Esophagus squamous epithelium (tissue), 4 donors: ENCODE measurements around the gene CFAP141.

Experiments used
- POLR2A ChIP-seq, 4 donors: fragments of 450-650 bp; IDR thresholded peaks; one replicate each; pipeline ENCODE4 v1.6.1; 2017; ENCODE audit warnings: antibody characterized with exemption in 4 of 4, mild to moderate bottlenecking in 4 of 4, moderate library complexity in 3 of 4
- TF ChIP-seq, protein P1 (sequence below), 6 experiments: fragments of 450-650 bp in 4 of 6; fragments of 200-600 bp in 2 of 6; sonication (generic) in 2 of 6; IDR thresholded peaks; one replicate each; pipeline ENCODE4 v1.5.1; 2016 to 2019; ENCODE audit warnings: antibody characterized with exemption in 6 of 6, mild to moderate bottlenecking in 4 of 6, moderate library complexity in 4 of 6

DNA sequence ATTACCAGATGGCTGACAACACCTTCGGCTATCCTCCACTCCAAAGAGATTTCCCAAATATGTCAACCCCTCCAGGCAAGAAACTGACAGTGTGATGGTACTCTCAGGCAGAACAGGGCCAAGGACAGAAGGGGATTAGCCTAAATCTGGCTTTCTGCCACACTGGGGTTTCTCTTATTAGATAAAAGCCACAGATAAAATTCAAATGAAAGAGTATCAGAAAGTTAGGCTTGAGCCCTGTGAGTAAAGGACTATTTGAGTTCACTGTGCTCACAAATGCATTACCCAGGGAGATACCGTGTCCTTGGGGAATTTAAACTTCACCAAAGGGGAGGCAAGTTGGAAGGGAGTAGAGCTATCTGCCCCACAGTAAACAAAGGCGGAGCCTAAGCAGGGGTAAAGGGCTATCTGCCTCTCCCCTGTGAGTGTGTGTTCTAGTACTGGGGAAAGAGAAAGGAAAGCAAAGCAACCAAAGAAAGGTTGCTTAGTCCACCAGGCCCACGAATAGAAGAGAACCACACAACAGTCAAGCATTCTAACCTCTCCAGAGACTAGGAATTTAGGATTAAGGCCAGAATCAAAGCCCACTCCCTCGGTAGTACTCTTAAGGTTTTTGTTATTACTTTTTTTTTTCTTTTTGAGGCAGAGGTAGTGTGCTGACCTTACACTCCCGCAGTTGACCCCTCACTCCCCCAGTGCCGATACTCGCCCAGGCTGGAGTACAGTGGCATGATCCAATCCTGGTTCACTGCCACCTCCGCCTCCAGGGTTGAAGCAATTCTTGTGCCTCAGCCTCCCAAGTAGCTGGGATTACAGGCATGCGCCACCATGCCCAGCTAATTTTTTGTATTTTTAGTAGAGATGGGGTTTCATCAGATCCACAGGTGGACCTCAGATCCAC is 27.0 kb downstream of the CFAP141 start:
- TF ChIP-seq, protein P1, sequence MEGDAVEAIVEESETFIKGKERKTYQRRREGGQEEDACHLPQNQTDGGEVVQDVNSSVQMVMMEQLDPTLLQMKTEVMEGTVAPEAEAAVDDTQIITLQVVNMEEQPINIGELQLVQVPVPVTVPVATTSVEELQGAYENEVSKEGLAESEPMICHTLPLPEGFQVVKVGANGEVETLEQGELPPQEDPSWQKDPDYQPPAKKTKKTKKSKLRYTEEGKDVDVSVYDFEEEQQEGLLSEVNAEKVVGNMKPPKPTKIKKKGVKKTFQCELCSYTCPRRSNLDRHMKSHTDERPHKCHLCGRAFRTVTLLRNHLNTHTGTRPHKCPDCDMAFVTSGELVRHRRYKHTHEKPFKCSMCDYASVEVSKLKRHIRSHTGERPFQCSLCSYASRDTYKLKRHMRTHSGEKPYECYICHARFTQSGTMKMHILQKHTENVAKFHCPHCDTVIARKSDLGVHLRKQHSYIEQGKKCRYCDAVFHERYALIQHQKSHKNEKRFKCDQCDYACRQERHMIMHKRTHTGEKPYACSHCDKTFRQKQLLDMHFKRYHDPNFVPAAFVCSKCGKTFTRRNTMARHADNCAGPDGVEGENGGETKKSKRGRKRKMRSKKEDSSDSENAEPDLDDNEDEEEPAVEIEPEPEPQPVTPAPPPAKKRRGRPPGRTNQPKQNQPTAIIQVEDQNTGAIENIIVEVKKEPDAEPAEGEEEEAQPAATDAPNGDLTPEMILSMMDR (IDR thresholded peaks at IDR 0.05) = no peak
- no peak for TF ChIP-seq POLR2A (IDR thresholded peaks at IDR 0.05)
